A673 (cell line): ENCODE measurements around the gene UHRF1.

Source experiments
- CTCF ChIP-seq: fragments of 300-800, 200-600 bp; sonication (generic); conservative IDR thresholded peaks from 2 replicates; pipeline ENCODE4 v1.5.1; 2017; ENCODE audit warnings: low read depth, mild to moderate bottlenecking, antibody characterized with exemption, low read length, moderate library complexity, mixed read lengths
- EZH2 ChIP-seq: fragments of 200-600 bp; sonication (generic); IDR thresholded peaks from 2 replicates; pipeline ENCODE4 v1.6.1; 2017; ENCODE audit warnings: borderline replicate concordance, low read depth, mild to moderate bottlenecking, mixed read lengths, antibody characterized with exemption, low read length; ENCODE audit not compliant: poor library complexity, severe bottlenecking

GRCh38 chr19:4997297-4997696, 88.0 kb downstream of the UHRF1 start:
- TF ChIP-seq CTCF (no peak), EZH2 (no peak)
